HG03342 (cell line): ENCODE measurements around the gene URB1.
"Not testable (repeated sequence)": the region's sequence is repeated elsewhere in the genome, so short reads cannot be mapped to it uniquely, and the experiment has no call there.

Experiments used
- ATAC-seq: cut with Tn5 transposase; IDR thresholded peaks from one replicate; pipeline ENCODE4 v1.9.1; 2021; ENCODE audit warnings: mild to moderate bottlenecking, moderate library complexity; ENCODE audit not compliant: unreplicated experiment

The URB1 gene

GRCh38 chr21:32371913-32372314 is 20.9 kb downstream of the URB1 start:
- no peak for ATAC-seq

GRCh38 chr21:32370998-32371766 is 21.6 kb downstream of the URB1 start:
- no peak for ATAC-seq

- not testable (repeated sequence) for ATAC-seq
These were observed 23.9 kb downstream of the URB1 start for GRCh38 chr21:32368961-32369360.

DNA sequence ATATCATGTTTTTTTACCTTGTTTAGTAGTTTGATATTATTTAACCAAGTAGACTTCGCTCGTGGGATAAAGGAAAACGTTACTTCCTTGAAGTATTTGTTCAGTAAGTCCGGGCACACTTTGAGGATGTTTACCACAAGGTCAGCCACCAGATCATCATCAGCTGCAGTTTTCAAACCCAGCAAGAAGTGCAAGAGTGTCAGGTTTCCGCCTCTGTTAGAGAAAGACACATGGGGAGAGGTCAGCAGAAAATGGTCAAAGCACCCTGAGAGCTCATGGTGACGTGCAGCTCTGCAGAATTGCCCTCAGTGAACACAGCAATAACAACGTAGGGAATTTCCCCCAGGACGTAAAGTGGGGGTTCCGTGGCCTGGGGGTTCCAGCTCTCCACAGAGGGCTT is 24.4 kb downstream of the URB1 start:
- ATAC-seq = no peak

DNA sequence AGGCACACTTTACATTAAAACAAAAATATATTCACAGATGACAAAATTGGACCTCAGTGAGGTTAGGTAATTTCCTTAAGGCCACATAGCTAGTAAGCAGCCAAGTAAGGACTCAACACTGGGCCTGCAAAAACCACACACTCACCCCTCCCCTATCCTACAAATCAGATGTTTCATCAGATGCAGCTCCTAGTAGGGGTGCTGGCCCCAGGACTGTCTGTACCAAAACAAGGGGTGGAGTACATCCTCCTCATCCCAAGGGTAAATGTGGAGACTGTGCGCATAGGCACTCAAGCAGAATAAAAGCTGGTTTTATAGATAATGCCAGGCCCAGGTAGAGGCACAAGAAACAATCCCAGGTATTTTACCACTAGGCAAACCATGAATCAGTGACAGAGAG is 25.7 kb downstream of the URB1 start:
- ATAC-seq = no peak

DNA sequence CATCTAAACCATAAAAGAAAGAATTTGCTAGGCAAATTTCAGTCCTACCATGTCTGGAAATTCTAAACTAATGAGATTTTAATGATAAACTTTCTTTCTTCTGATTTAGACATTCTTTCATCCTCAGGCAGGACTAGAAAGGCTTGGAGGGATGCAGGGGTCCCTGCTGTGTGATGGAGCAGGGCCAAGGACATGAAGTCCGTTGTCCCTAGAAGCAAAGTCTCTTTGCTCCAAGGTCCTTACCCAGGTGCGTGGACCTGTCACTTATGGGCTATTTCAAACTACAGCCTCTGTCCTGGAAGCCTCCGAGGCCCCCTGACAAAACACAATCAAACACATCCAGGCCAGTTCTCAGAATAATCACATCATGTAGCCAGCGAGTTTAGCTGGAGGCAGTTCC is 26.6 kb downstream of the URB1 start:
- no peak for ATAC-seq

DNA sequence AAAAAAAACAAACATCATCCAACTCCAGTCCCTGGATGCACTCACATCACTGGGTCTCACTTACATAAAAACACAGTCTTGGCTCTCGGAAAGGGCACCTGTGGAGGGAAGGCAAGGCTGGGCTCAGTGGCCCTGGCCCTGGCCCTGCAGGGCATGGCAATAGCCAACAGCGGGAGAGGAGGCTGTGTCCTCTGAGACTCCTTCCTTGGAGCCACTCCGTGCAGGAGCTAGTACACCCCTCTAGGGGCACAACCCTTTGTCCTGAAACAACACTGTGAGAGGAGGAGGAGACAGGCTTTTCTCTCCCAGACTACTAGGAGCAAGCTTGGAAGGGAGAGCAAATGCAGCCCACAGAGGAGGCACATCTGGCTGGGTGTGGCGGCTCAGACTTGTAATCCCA is 28.0 kb downstream of the URB1 start:
- no peak for ATAC-seq

DNA sequence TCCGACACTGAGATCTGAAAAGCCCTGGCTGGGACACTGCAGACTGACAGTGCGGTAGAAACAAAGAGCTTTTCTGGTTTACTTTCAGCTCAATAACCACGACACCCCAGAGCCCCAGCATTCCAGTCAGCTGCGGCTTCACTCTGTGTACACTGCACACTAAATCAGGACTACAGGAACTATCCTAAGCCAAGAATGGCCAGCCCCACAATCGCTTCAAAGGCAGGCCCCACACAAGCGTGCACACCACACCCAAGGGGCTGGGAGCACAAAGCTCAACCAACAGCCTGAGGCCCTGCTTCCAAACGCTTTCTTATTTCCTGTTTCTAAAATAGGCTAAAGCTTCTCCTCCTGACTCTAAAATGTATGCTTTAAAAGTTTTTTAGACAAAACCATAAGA is 28.4 kb downstream of the URB1 start:
- no peak for ATAC-seq

DNA sequence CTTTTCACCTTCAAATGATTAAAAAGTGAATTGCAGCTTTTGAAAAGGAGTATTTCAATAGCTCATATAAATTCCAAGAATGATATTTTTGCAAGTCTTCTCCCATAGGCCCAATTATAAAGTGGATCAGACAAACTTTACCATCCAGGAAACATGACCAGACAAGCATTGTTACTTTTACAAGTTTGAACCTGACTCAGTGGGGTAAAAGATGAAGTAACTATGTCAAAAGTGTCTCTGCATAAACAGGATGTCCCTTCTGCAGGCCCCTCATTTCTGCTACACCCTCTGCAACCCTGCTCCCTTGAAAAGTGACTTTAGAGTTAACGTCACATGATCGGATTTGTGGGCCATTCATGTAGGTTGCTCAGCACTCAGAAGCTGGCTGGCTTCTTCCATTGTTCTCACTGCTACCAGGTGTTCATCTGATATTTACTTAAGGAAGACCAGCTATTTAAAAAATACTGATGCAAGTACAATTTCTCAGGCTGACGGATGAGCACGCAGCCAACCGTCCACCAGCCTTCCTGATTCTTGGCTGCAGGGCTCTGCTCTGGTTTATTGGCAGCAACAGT is 32.3 kb downstream of the URB1 start:
- ATAC-seq = no peak

DNA sequence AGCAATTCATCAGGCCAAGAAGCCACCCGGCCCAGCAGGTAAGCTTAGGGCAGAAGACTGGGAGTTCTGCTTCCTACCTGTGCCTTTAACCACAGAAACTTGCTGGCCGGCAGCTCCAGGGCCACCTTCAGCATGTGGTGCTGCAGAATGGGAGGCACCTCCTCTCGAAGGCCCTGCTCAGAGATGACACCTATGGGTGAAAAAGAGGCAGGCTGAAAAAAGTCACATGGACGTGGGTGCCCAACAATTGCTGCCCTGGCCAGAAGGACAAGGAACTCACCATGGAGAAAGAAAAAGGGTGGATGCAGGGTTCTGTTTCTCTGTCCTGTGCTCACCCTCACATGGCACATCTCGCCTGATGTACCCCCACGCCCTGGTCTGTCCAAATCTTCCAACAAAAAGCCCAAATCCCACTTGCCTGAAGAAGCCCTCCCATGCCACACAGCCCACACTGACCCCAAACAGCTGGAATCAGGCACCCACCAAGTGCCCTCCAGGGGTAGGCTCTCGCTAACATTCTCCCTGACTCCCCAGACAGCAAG is 33.0 kb downstream of the URB1 start:
- no peak for ATAC-seq

GRCh38 chr21:32356874-32357395 is 35.9 kb downstream of the URB1 start:
- no peak for ATAC-seq

DNA sequence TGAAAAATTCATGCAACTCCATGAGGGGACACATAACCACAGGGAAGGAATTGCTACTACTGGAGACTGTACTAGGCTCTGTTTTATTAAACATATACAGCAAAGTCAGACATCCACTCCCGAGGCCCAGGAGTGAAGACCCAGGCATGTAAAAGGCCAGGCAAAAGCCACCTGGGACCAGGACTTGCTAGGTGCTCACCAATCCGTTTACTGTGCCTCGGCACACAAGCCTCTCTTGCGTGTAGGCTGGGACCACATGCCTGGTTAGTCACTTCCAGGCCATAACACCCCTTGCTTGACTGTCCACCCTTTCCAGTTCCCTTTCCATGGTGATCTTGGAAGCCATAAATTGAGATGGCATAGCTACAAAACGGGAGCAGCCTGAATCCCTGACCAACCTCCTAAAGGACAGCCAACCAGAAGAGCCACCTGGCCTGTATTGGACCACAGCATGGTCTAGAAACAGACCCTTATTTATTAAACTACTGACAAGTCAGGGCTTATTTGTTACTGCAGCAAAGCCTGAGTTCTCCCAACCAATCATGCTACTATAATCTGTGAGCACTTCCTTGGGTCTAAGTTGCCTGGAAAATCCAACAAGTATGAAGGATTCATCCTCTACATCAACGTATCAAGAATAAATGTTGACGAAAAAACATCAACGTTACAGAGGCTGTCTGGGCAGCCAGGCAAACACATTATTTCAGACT is 39.7 kb downstream of the URB1 start:
- ATAC-seq = no peak

DNA sequence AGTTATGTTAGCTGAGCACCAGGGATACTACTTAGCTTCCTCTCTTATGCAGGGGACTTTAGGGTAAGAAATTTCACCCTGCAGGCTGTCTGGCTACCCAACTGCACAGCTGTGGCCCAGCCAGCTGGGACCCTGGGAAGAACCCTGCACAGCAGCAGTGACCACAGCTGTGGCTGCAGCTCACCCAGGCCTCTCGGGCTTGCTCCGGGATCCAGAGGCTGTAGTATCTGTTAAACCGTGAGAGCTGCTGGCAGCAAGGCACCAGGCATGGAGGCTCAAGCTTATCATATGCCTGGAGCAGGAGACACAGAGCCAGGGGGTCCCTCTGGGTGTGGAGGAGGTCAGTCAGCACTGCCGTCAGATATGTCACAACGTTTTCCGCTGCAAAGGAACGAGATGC is 40.3 kb downstream of the URB1 start:
- ATAC-seq = no peak

DNA sequence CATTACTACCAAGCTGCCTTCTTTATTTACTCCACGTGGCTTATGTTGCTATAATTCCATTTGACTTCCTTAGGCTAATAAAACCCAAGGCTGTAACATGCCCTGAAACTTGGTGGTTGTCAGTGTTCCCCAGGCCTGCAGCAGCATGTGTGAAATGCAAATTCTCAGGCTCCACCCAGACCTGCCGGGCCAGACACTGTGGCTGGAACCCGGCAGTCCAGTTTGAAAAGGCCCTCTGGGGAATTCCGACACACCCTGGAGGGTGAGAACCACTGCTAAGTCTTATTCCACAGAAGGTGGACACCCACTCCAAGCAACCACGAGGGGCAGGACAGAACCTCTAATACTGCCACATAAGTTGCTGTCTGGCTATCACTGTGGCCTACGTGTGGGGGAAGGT is 41.4 kb downstream of the URB1 start:
- ATAC-seq = no peak

DNA sequence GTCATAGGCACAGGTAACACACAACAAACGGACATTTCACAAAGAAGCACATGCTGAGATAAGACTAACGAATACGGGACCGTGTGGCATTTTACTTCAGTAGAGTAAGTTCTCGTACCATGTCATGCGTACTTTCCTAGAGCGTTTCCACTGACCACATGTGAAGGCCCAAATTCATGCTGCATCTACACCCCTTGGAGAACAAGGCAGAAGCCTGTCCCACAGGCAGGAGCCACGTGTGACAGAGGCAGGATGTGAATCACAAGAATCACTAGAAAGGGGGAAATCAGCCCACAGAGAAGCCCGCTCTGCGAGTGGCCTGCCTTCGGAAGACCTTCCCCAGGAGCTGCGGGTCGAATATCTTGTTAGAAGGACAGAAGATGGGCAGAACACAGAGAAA is 41.8 kb downstream of the URB1 start:
- ATAC-seq = no peak

DNA sequence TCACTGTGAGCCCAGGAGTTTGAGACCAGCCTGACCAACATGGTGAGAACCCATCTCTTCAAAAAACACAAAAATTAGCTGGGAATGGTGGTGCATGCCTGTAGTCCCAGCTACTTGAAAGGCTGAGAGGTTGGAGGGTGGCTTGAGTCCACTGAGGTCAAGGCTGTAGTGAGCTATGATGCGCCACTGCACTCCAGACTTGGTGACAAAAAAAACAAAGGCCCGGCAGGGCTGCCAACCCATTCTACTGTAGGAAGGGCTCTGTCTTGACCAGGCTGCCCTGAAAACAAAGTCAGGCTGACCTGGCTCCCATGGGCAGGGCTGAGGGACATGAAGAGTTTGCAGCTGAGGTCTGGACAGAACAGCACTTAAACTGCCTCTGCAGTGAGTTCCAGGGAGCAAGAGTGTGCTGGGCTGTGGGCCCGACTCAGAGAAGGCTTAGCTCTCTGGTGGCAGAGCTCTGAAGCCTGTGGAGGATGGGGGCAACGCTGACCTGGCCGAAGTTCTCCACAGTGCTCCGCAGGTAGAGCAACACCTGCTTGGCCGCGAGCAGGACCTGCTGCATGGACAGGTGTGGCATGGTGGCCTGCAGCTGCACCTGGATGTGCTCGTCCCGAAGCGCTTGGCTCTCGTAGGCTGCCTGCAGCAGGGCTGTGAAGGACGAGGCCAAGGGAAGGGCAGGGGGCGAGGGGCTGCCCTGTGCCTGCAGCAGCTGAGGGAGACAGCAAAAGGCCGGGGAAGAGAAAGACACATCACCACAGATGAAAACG is 42.4 kb downstream of the URB1 start:
- ATAC-seq = no peak

- no peak for ATAC-seq
These were observed 43.4 kb downstream of the URB1 start for GRCh38 chr21:32349333-32349944.

GRCh38 chr21:32348604-32349332 is 44.0 kb downstream of the URB1 start:
- no peak for ATAC-seq

DNA sequence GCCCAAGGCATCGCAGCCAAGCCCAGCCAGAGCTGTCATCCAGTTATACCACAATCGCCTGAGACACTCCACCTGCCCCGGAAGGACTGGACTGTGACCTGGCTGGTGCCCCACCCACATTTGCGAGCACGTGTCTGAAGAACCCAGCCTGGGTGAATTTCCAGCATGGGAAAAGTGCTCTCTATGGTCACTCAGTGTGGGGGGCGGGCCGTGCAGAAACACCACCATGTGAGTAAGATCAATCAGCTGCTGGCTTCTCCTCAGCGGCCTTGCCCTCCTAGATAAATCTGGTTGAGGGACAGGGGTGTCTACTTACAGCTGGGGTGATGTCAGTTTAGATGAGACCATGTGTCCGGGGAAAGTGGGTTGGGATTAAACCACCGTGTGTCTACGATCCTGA is 44.8 kb downstream of the URB1 start:
- no peak for ATAC-seq

- no peak for ATAC-seq
These were observed 45.5 kb downstream of the URB1 start for GRCh38 chr21:32347351-32347750.
